Medulla oblongata (tissue), 1 donor: Measurements from ENCODE around the gene MTUS2.

ENCODE experiments used
- DNase-seq: peaks from one replicate; pipeline ENCODE4 v3.0.0-alpha.2; 2015; ENCODE audit errors: extremely low spot score

MTUS2 gene

GRCh38 chr13:29396446-29396845 lies 576.3 kb downstream of the MTUS2 start:
- DNase-seq, result no peak

- DNase-seq, result no peak
These were observed 577.1 kb downstream of the MTUS2 start for GRCh38 chr13:29397265-29397664.

- no peak for DNase-seq
These were observed 582.1 kb downstream of the MTUS2 start for GRCh38 chr13:29402166-29402636.

- DNase-seq, result no peak
These were observed 585.3 kb downstream of the MTUS2 start for GRCh38 chr13:29405401-29405800.

- DNase-seq, result no peak
These were observed 591.3 kb downstream of the MTUS2 start for GRCh38 chr13:29411481-29411880.

GRCh38 chr13:29418026-29418425 lies 597.9 kb downstream of the MTUS2 start:
- DNase-seq, result no peak

- DNase-seq, result no peak
These were observed 601.0 kb downstream of the MTUS2 start for GRCh38 chr13:29421118-29421517.

- DNase-seq, result no peak
These were observed 601.9 kb downstream of the MTUS2 start for GRCh38 chr13:29422015-29422414.

GRCh38 chr13:29423050-29423449 lies 602.9 kb downstream of the MTUS2 start:
- no peak for DNase-seq

- DNase-seq, result no peak
These were observed 607.8 kb downstream of the MTUS2 start for GRCh38 chr13:29427937-29428309.

GRCh38 chr13:29428310-29429181 lies 608.4 kb downstream of the MTUS2 start:
- no peak for DNase-seq

- DNase-seq, result no peak
These were observed 609.3 kb downstream of the MTUS2 start for GRCh38 chr13:29429286-29429900.

- no peak for DNase-seq
These were observed 614.2 kb downstream of the MTUS2 start for GRCh38 chr13:29434217-29434945.

GRCh38 chr13:29435125-29435911 lies 615.2 kb downstream of the MTUS2 start:
- DNase-seq, result no peak

- DNase-seq, result no peak
These were observed 616.2 kb downstream of the MTUS2 start for GRCh38 chr13:29436291-29436690.

GRCh38 chr13:29436721-29437280 lies 616.7 kb downstream of the MTUS2 start:
- no peak for DNase-seq

- DNase-seq, result no peak
These were observed 618.6 kb downstream of the MTUS2 start for GRCh38 chr13:29438769-29439168.

GRCh38 chr13:29439601-29440388 lies 619.7 kb downstream of the MTUS2 start:
- no peak for DNase-seq

- no peak for DNase-seq
These were observed 621.2 kb downstream of the MTUS2 start for GRCh38 chr13:29441306-29441705.

GRCh38 chr13:29446016-29446415 lies 625.9 kb downstream of the MTUS2 start:
- DNase-seq, result no peak

- no peak for DNase-seq
These were observed 628.0 kb downstream of the MTUS2 start for GRCh38 chr13:29448174-29448573.
